ENCODE results near the gene NLE1. TPM values are rescaled to one million over a fixed set of nuclear protein-coding genes. Genes with fewer than 3 reads are reported as not detected.
"Not testable (repeated sequence)": the region's sequence is repeated elsewhere in the genome, so short reads cannot be mapped to it uniquely, and the experiment has no call there.

Gene NLE1
- total RNA-seq, 1 experiment from 2014 or later: 14.1 TPM

- H3K27ac ChIP-seq (ENCODE audit: low read length); H3K79me2 ChIP-seq (ENCODE audit: low read length); H3K4me1 ChIP-seq (ENCODE audit: low read length); H3K27me3 ChIP-seq (ENCODE audit: low read length); H3K9me3 ChIP-seq (ENCODE audit: low read length); H3K9ac ChIP-seq (ENCODE audit: low read length); H3K9me2 ChIP-seq (replicated peaks; ENCODE audit: insufficient read depth, low read length); H2AFZ ChIP-seq (ENCODE audit: low read length); H3K36me3 ChIP-seq (ENCODE audit: insufficient read depth, low read length); H4K20me1 ChIP-seq (ENCODE audit: insufficient read depth, low read depth, low read length); H3K4me3 ChIP-seq (ENCODE audit: low read length); DNase-seq; H3K4me2 ChIP-seq (ENCODE audit: low read depth, low read length, poor library complexity, severe bottlenecking): not testable (repeated sequence)
Observed at GRCh38 chr17:35179379-35179778, 37.3 kb upstream of the NLE1 start.

- H3K36me3 ChIP-seq (ENCODE audit: insufficient read depth, low read length): no peaks in the 10 kb centered on the region
- H4K20me1 ChIP-seq (ENCODE audit: insufficient read depth, low read depth, low read length): no peaks in the 10 kb centered on the region
- no peak for DNase-seq
- H3K9ac ChIP-seq (ENCODE audit: low read length): no peak overlapping the region
- H3K27ac ChIP-seq (ENCODE audit: low read length): no peak overlapping the region
- no peak overlapping the region for H2AFZ ChIP-seq (ENCODE audit: low read length)
- H3K4me2 ChIP-seq (ENCODE audit: low read depth, low read length, poor library complexity, severe bottlenecking): no peak overlapping the region
- H3K4me1 ChIP-seq (ENCODE audit: low read length): no peaks in the 10 kb centered on the region
- no peaks in the 10 kb centered on the region for H3K9me3 ChIP-seq (ENCODE audit: low read length)
- no peak overlapping the region for H3K4me3 ChIP-seq (ENCODE audit: low read length)
- H3K79me2 ChIP-seq (ENCODE audit: low read length): no peaks in the 10 kb centered on the region
- no peaks in the 10 kb centered on the region for H3K9me2 ChIP-seq (replicated peaks; ENCODE audit: insufficient read depth, low read length)
- H3K27me3 ChIP-seq (ENCODE audit: low read length): no peaks in the 10 kb centered on the region
Observed at GRCh38 chr17:35176897-35177296, 34.8 kb upstream of the NLE1 start.

- Histone ChIP-seq H4K20me1 (ENCODE audit: insufficient read depth, low read depth, low read length) (no peaks in the 10 kb centered on the region), H3K9ac (ENCODE audit: low read length) (no peak overlapping the region), H3K27me3 (ENCODE audit: low read length) (no peaks in the 10 kb centered on the region), H3K79me2 (ENCODE audit: low read length) (no peaks in the 10 kb centered on the region), H3K4me2 (ENCODE audit: low read depth, low read length, poor library complexity, severe bottlenecking) (no peak overlapping the region), H3K4me3 (ENCODE audit: low read length) (no peak overlapping the region), H3K27ac (ENCODE audit: low read length) (no peak overlapping the region), H3K9me2 (replicated peaks; ENCODE audit: insufficient read depth, low read length) (no peaks in the 10 kb centered on the region), H2AFZ (ENCODE audit: low read length) (no peak overlapping the region), H3K4me1 (ENCODE audit: low read length) (no peaks in the 10 kb centered on the region), H3K9me3 (ENCODE audit: low read length) (no peaks in the 10 kb centered on the region), H3K36me3 (ENCODE audit: insufficient read depth, low read length) (no peaks in the 10 kb centered on the region)
- no peak for DNase-seq
Observed at GRCh38 chr17:35175638-35176415, 33.7 kb upstream of the NLE1 start.

- DNase-seq: no peak
- no peaks in the 10 kb centered on the region for H3K4me1 ChIP-seq (ENCODE audit: low read length)
- no peak overlapping the region for H3K27ac ChIP-seq (ENCODE audit: low read length)
- H3K4me3 ChIP-seq (ENCODE audit: low read length): no peak overlapping the region
- no peaks in the 10 kb centered on the region for H4K20me1 ChIP-seq (ENCODE audit: insufficient read depth, low read depth, low read length)
- no peaks in the 10 kb centered on the region for H3K27me3 ChIP-seq (ENCODE audit: low read length)
- no peaks in the 10 kb centered on the region for H3K9me3 ChIP-seq (ENCODE audit: low read length)
- H3K9me2 ChIP-seq (replicated peaks; ENCODE audit: insufficient read depth, low read length): no peaks in the 10 kb centered on the region
- no peak overlapping the region for H2AFZ ChIP-seq (ENCODE audit: low read length)
- no peak overlapping the region for H3K9ac ChIP-seq (ENCODE audit: low read length)
- H3K4me2 ChIP-seq (ENCODE audit: low read depth, low read length, poor library complexity, severe bottlenecking): no peak overlapping the region
- no peaks in the 10 kb centered on the region for H3K36me3 ChIP-seq (ENCODE audit: insufficient read depth, low read length)
- no peaks in the 10 kb centered on the region for H3K79me2 ChIP-seq (ENCODE audit: low read length)
Observed at GRCh38 chr17:35174835-35175334, 32.8 kb upstream of the NLE1 start.

GRCh38 chr17:35172321-35172720, 30.2 kb upstream of the NLE1 start:
- not testable (repeated sequence) for H3K4me2 ChIP-seq (ENCODE audit: low read depth, low read length, poor library complexity, severe bottlenecking); H3K27ac ChIP-seq (ENCODE audit: low read length); H2AFZ ChIP-seq (ENCODE audit: low read length); H3K9me2 ChIP-seq (replicated peaks; ENCODE audit: insufficient read depth, low read length); DNase-seq; H3K27me3 ChIP-seq (ENCODE audit: low read length); H4K20me1 ChIP-seq (ENCODE audit: insufficient read depth, low read depth, low read length); H3K9me3 ChIP-seq (ENCODE audit: low read length); H3K9ac ChIP-seq (ENCODE audit: low read length); H3K4me1 ChIP-seq (ENCODE audit: low read length); H3K79me2 ChIP-seq (ENCODE audit: low read length); H3K4me3 ChIP-seq (ENCODE audit: low read length); H3K36me3 ChIP-seq (ENCODE audit: insufficient read depth, low read length)

- Histone ChIP-seq H3K4me2 (ENCODE audit: low read depth, low read length, poor library complexity, severe bottlenecking) (no peak overlapping the region), H2AFZ (ENCODE audit: low read length) (no peak overlapping the region)
Observed at GRCh38 chr17:35171834-35172233, 29.7 kb upstream of the NLE1 start.

GRCh38 chr17:35170968-35171771, 29.1 kb upstream of the NLE1 start:
- H3K4me1 ChIP-seq (ENCODE audit: low read length): no peaks in the 10 kb centered on the region
- no peaks in the 10 kb centered on the region for H3K9me2 ChIP-seq (replicated peaks; ENCODE audit: insufficient read depth, low read length)
- H3K27me3 ChIP-seq (ENCODE audit: low read length): no peaks in the 10 kb centered on the region
- H3K4me3 ChIP-seq (ENCODE audit: low read length): no peak overlapping the region
- no peaks in the 10 kb centered on the region for H3K36me3 ChIP-seq (ENCODE audit: insufficient read depth, low read length)
- no peaks in the 10 kb centered on the region for H3K79me2 ChIP-seq (ENCODE audit: low read length)
- no peak overlapping the region for H2AFZ ChIP-seq (ENCODE audit: low read length)
- no peak overlapping the region for H3K27ac ChIP-seq (ENCODE audit: low read length)
- no peak for DNase-seq
- H3K9ac ChIP-seq (ENCODE audit: low read length): no peak overlapping the region
- H3K4me2 ChIP-seq (ENCODE audit: low read depth, low read length, poor library complexity, severe bottlenecking): no peak overlapping the region
- no peaks in the 10 kb centered on the region for H4K20me1 ChIP-seq (ENCODE audit: insufficient read depth, low read depth, low read length)
- H3K9me3 ChIP-seq (ENCODE audit: low read length): no peaks in the 10 kb centered on the region

More at GRCh38 chr17:35171834-35172233, 29.7 kb upstream of the NLE1 start:
- Histone ChIP-seq H3K79me2 (ENCODE audit: low read length) (no peaks in the 10 kb centered on the region), H3K27ac (ENCODE audit: low read length) (no peak overlapping the region), H3K27me3 (ENCODE audit: low read length) (no peaks in the 10 kb centered on the region), H3K4me1 (ENCODE audit: low read length) (no peaks in the 10 kb centered on the region), H4K20me1 (ENCODE audit: insufficient read depth, low read depth, low read length) (no peaks in the 10 kb centered on the region), H3K9me3 (ENCODE audit: low read length) (no peaks in the 10 kb centered on the region), H3K36me3 (ENCODE audit: insufficient read depth, low read length) (no peaks in the 10 kb centered on the region), H3K9me2 (replicated peaks; ENCODE audit: insufficient read depth, low read length) (no peaks in the 10 kb centered on the region), H3K9ac (ENCODE audit: low read length) (no peak overlapping the region), H3K4me3 (ENCODE audit: low read length) (no peak overlapping the region)
- DNase-seq: no peak

GRCh38 chr17:35169835-35170363, 27.8 kb upstream of the NLE1 start:
- Histone ChIP-seq H4K20me1 (ENCODE audit: insufficient read depth, low read depth, low read length) (no peaks in the 10 kb centered on the region), H3K9me2 (replicated peaks; ENCODE audit: insufficient read depth, low read length) (no peaks in the 10 kb centered on the region), H3K9me3 (ENCODE audit: low read length) (no peaks in the 10 kb centered on the region), H3K27me3 (ENCODE audit: low read length) (no peaks in the 10 kb centered on the region), H3K79me2 (ENCODE audit: low read length) (no peaks in the 10 kb centered on the region), H2AFZ (ENCODE audit: low read length) (no peak overlapping the region), H3K4me3 (ENCODE audit: low read length) (no peak overlapping the region), H3K9ac (ENCODE audit: low read length) (no peak overlapping the region), H3K4me1 (ENCODE audit: low read length) (no peaks in the 10 kb centered on the region), H3K36me3 (ENCODE audit: insufficient read depth, low read length) (no peaks in the 10 kb centered on the region), H3K4me2 (ENCODE audit: low read depth, low read length, poor library complexity, severe bottlenecking) (no peak overlapping the region), H3K27ac (ENCODE audit: low read length) (no peak overlapping the region)
- no peak for DNase-seq
